Activated CD4-positive, alpha-beta T cell treated with anti-CD3 and anti-CD28 coated beads, Interleukin-2, amount 10 ng/mL, durations not matched to agents 24 days and 14 days (primary cell): ENCODE measurements around the gene HPS4. TPM values are rescaled to one million over a fixed set of nuclear protein-coding genes. Genes with fewer than 3 reads are reported as not detected.
"Not testable (repeated sequence)": the region's sequence is repeated elsewhere in the genome, so short reads cannot be mapped to it uniquely, and the experiment has no call there.

ENCODE experiments used
- DNase-seq: peaks from one replicate; pipeline ENCODE4 v3.0.0; 2022
- H3K27ac Mint-ChIP-seq: one replicate; pipeline ENCODE4 v1.8.0; 2022; ENCODE audit warnings: mild to moderate bottlenecking, mixed read lengths
- H3K27me3 Mint-ChIP-seq: one replicate; pipeline ENCODE4 v1.8.0; 2022; ENCODE audit warnings: mixed read lengths
- H3K36me3 Mint-ChIP-seq: one replicate; pipeline ENCODE4 v1.8.0; 2022; ENCODE audit warnings: low read depth, mild to moderate bottlenecking, mixed read lengths
- H3K4me1 Mint-ChIP-seq: one replicate; pipeline ENCODE4 v1.8.0; 2021; ENCODE audit warnings: mixed read lengths
- H3K4me3 Mint-ChIP-seq: one replicate; pipeline ENCODE4 v1.8.0; 2022; ENCODE audit warnings: mild to moderate bottlenecking, moderate library complexity, mixed read lengths
- H3K9me3 Mint-ChIP-seq: one replicate; pipeline ENCODE4 v1.8.0; 2021; ENCODE audit warnings: mixed read lengths
- intact Hi-C: fragments of 100-400 bp; cut with micrococcal nuclease; formaldehyde crosslinking; loops from one replicate; pipeline ENCODE4 v1.15.1; 2023
- total RNA-seq: library from RNA; stranded (reverse); gene quantifications from 2 replicates; pipeline ENCODE4 v1.2.3, GENCODE V29; 2022

The HPS4 gene
- 47.0 and 51.2 TPM in 2 replicates for total RNA-seq

DNA sequence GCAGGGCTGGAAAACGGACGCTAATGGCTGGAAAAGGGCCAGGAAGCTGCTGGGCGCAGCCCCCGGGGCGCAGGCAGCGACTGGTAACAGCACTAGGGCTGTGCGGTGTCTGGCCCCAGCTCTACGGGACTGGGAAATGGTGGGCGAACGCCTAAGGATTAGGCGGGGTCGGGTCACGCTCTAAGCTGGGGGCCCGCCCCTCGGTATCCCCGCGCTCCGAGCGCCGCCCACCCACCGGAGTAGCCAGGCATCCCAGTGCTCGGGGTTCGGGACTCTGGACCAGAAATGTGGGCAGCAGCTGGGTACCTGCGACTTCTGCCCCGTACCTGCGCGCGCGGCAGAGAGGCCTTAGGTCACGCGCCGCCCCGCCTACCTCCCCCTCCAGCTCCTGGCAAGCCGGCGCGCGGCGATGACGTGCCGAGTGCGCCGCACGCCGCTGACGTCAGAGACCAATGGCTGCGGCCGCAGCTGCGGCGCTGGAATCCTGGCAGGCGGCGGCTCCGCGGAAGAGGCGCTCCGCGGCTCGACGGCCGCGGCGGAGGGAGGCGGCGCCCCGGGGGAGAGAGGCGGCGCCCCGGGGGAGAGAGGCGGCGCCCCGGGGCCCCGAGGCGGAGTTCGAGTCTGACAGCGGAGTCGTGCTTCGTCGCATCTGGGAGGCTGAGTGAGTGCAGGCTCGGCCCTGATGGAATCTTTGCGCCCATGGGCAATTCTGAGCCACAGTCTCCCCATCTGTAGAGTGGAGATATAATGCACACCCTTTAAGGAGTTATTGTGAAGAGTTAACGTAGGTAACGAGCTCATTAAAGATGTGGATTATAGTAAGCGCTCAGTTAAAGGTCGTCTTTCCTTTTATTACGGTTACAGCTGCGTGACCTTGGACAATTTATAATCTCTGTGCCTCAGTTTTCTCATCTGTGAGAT is at the start of gene HPS4, which contains the start of gene SRRD:
TSS of gene HPS4 (minus strand) at position 345 of the 921 bp plus-strand sequence. CDS start 2,021 bp downstream, outside the sequence.
TSS of gene SRRD (plus strand) at position 439 of the 921 bp plus-strand sequence. CDS start at position 453, 14 bp downstream.
- H3K4me1 Mint-ChIP-seq = peaks cover 56% of the 10 kb centered on the region
- peak within 1 kb of the TSS; percentile 89 for H3K27ac Mint-ChIP-seq
- no peaks in the 10 kb centered on the region for H3K9me3 Mint-ChIP-seq
- DNase-seq = peak; percentile 98
- no peaks in the 10 kb centered on the region for H3K27me3 Mint-ChIP-seq
- intact Hi-C loops = loop anchor here (1.0 to 5.0 kb wide), 6 partner anchors 29 to 1434 kb away; partner anchors contain the start of genes PITPNB, TFIP11 and TPST2
- peaks cover 29% of the 10 kb centered on the region for H3K36me3 Mint-ChIP-seq
- H3K4me3 Mint-ChIP-seq = peak within 1 kb of the TSS; percentile 78

DNA sequence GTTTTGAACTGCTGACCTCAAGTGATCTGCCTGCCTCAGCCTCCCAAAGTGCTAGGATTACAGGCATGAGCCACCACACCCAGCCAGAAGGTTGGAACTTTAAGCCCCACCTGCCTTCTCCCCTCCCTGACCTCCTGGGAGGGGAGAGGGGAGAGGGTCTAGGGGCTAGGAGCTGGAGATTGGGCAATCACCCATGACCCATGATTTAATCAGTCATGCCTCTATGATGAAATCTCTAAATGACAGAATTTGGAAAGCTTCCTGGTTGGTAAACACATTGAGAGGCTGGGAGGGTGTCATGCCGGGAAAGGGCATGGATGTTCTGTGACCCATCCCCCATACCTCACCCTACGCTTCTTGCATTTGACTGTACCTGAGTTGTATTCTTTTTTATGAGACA is 45.8 kb upstream of the HPS4 start:
- H3K36me3 Mint-ChIP-seq = peaks cover 58% of the 10 kb centered on the region
- H3K27ac Mint-ChIP-seq = no peak overlapping the region
- peaks cover 12% of the 10 kb centered on the region for H3K4me1 Mint-ChIP-seq
- H3K4me3 Mint-ChIP-seq = no peak overlapping the region
- H3K9me3 Mint-ChIP-seq = no peaks in the 10 kb centered on the region
- intact Hi-C loops = no loop called here
- no peak for DNase-seq
- no peaks in the 10 kb centered on the region for H3K27me3 Mint-ChIP-seq

DNA sequence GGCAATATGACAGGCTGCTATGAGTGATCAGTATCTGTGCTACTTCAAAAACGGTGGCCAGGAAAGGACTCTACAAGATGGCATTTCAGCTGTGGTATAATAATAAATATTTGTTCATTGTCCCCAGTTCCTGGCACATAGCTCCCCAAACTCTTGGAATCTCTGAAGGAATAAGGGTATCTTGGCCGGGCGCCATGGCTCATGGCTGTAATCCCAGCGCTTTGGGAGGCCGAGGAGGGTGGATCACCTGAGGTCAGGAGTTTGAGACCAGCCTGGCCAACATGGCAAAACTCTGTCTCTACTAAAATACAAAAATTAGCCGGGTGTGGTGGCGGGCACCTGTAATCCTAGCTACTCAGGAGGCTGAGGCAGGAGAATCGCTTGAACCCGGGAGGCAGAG is 44.9 kb upstream of the HPS4 start:
- H3K36me3 Mint-ChIP-seq = peaks cover 55% of the 10 kb centered on the region
- H3K27me3 Mint-ChIP-seq, intact Hi-C loops: not testable (repeated sequence)

DNA sequence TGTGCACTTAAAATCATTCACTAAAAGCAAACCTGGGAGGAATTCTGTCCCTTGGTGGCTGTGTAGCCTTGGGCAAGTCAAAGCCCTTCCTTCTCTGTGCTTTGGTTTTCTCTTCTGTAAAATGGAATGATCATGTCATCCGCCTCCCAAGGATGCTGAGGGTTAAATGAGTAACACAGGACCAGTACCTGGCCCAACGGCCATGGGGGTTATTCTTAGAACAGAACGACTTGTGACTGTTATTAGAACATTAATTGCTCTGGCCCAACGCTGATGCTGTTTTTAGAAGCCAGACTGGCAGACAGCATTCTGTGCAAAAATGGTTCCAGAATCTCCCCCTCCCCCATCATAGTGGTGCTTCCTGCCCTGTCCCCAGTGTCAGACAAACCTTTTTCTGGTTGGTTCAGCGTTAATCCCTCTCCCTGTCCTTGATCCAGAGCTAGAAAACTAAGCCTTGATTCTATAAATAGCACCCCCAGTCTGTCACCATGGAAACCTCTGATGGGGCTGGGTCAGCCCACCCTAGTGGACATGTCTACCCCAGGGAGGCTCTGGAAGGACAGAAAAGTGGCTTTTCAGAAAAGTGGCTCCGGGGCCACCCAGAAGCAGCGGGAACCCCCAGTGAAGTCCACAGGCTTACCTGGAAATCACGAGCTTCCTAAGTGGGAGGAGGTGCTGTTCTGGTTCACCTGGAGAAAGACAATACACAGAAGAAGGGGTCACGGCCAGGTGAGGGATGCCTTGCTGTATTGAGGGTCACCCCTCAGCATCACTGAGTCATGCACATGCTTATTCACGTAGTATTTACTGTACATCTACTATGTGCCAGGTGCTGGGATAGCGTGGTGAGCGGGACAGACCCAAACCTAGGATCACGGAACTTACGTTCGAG is 44.2 kb upstream of the HPS4 start:
- Mint-ChIP-seq H3K9me3 (no peaks in the 10 kb centered on the region), H3K4me1 (peaks cover 10% of the 10 kb centered on the region), H3K27ac (no peak overlapping the region), H3K36me3 (peaks cover 55% of the 10 kb centered on the region), H3K27me3 (no peaks in the 10 kb centered on the region), H3K4me3 (no peak overlapping the region)
- DNase-seq = no peak
- intact Hi-C loops = no loop called here

More for the DNA sequence above, 44.9 kb upstream of the HPS4 start:
- H3K4me1 Mint-ChIP-seq = peaks cover 12% of the 10 kb centered on the region
- not testable (repeated sequence) for H3K27ac Mint-ChIP-seq, H3K9me3 Mint-ChIP-seq, DNase-seq, H3K4me3 Mint-ChIP-seq

DNA sequence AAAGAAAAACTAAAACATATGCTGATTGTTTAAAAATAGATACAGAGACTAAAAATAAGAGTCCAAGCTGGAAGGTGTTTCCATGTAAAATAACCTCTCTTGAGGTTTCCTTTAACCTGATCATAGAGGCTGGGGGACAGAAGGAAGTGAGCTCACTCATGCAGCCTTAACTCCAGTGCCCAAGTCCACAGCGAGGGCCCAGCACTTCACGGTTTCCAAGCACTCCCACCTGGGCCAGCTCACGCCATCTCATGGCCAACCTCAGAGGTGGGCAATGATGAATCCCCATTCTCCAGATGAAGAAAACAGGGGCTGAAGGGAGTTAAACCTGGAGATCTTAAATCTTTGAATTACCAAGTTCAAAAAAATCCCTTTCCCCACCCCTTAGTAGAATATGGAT is 43.6 kb upstream of the HPS4 start:
- no peak for DNase-seq
- Mint-ChIP-seq H3K36me3 (peaks cover 50% of the 10 kb centered on the region), H3K27ac (no peak overlapping the region), H3K4me3 (no peak overlapping the region), H3K27me3 (no peaks in the 10 kb centered on the region), H3K9me3 (no peaks in the 10 kb centered on the region), H3K4me1 (peaks cover 4% of the 10 kb centered on the region)
- intact Hi-C loops = no loop called here

DNA sequence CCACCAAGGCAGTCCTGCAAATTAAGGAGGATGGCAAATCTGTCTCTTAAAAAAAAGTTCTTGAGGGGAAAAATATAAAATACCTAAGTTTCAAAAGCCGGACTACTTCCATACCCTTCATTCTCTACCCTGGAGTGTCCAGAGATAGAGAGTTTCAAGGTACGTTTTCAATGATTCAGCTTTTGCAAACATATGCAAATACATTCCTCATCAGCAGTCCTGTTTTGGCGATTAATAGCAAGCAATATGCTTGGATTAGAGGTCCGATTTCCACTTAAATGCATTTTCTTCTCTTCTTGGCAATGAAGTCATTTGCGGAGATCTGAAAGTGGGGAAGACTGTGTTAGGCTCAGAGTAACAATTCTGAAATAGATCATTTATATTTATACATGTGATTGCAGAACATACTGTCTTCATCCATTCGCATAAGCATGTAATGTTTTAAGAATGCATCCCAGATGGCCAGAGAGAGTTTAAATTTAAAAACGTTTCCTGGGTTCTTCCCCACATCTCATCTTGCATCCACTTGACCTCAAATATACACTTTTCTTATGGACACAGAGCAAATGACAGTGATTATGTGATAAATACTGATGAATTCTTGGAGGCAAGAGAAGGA is 42.5 kb upstream of the HPS4 start:
- intact Hi-C loops = no loop called here
- no peaks in the 10 kb centered on the region for H3K27me3 Mint-ChIP-seq
- no peak overlapping the region for H3K27ac Mint-ChIP-seq
- DNase-seq = no peak
- peaks cover 4% of the 10 kb centered on the region for H3K4me1 Mint-ChIP-seq
- H3K36me3 Mint-ChIP-seq = peaks cover 41% of the 10 kb centered on the region
- H3K9me3 Mint-ChIP-seq = no peaks in the 10 kb centered on the region
- no peak overlapping the region for H3K4me3 Mint-ChIP-seq

DNA sequence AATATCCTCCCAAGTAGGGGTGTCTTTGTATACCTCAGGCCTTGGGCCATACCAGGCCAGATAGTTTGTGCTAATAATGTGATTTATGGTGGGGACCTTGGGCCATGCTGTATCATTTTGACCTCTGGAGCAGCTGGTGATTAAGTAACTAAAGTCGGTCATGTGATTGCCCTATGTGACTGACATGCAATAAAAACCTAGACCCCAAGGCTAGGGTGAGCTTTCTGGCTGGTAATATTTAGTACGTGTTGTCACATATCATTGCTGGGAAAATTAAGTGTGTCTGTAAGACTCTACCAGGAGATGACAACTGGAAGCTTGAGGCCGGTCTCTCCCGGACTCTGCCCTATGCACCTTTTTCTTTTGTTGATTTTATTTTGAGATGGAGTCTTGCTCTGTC is 41.3 kb upstream of the HPS4 start:
- Mint-ChIP-seq H3K4me1 (peaks cover 4% of the 10 kb centered on the region), H3K27ac (no peak overlapping the region), H3K9me3 (no peaks in the 10 kb centered on the region), H3K4me3 (no peak overlapping the region), H3K36me3 (peaks cover 33% of the 10 kb centered on the region), H3K27me3 (no peaks in the 10 kb centered on the region)
- intact Hi-C loops = no loop called here
- no peak for DNase-seq

DNA sequence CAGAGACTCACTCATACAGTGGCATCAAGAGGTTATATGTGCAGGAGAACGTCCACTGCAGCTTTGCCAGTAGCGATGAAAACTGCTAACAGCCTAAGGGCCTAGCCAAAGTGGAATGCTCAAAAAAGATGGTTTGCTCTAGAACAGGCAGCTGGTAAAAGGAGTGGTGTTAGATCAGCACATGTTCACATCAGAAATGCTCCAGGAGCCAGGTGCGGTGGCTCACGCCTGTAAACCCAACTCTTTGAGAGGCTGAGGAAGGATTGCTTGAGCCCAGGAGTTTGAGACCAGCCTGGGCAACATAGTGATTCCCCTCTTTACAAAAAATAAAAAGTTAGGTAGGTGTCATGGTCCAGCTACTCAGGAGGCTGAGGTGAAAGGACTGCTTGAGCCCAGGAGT is 39.0 kb upstream of the HPS4 start:
- H3K27me3 Mint-ChIP-seq = no peaks in the 10 kb centered on the region
- H3K36me3 Mint-ChIP-seq = peaks cover 22% of the 10 kb centered on the region
- no peak overlapping the region for H3K27ac Mint-ChIP-seq
- no peak for DNase-seq
- peaks cover 4% of the 10 kb centered on the region for H3K4me1 Mint-ChIP-seq
- H3K9me3 Mint-ChIP-seq = no peaks in the 10 kb centered on the region
- intact Hi-C loops = no loop called here
- no peak overlapping the region for H3K4me3 Mint-ChIP-seq

DNA sequence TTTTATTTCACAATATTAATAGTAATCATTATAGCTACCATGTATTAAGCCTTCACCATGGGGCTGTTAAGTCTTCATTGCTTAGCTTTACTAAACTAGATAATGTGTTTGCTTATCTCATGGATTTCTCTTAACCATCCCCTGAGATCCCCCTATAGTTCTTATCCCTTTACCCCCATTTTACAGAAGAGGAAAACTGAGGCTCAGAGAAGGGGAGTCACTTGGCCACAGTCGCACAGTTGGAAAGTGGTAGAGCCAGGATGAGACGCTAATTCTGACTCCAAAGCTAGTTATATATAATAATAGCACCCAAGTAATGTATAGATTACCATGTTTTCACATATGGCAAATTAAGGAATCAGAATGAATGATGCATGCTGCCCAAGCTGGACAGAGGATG is 38.4 kb upstream of the HPS4 start:
- Mint-ChIP-seq H3K4me3 (no peak overlapping the region), H3K9me3 (no peaks in the 10 kb centered on the region), H3K27me3 (no peaks in the 10 kb centered on the region), H3K36me3 (peaks cover 17% of the 10 kb centered on the region), H3K4me1 (peaks cover 2% of the 10 kb centered on the region), H3K27ac (no peak overlapping the region)
- intact Hi-C loops = no loop called here
- no peak for DNase-seq

DNA sequence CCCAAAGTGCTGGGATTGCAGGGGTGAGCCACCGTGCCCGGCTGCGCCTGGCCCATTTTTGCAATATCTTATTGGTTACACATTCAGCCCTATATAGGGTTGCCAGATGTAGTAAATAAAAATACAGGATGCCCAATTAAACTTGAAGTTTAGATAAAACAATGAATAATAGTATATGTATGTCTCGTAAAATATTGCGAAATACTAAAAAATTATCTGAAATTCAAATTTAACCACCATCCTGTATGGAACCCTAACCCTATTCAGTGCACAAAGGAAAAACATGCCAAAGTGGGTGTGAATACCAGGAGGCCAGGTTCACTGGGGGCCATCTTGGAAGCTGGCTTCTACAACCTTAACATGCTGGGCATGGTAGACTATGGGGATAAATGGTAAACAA is 33.8 kb upstream of the HPS4 start:
- Mint-ChIP-seq H3K9me3 (no peaks in the 10 kb centered on the region), H3K27me3 (no peaks in the 10 kb centered on the region), H3K27ac (no peak overlapping the region), H3K36me3 (no peaks in the 10 kb centered on the region), H3K4me3 (no peak overlapping the region), H3K4me1 (peaks cover 17% of the 10 kb centered on the region)
- no peak for DNase-seq
- intact Hi-C loops = no loop called here

DNA sequence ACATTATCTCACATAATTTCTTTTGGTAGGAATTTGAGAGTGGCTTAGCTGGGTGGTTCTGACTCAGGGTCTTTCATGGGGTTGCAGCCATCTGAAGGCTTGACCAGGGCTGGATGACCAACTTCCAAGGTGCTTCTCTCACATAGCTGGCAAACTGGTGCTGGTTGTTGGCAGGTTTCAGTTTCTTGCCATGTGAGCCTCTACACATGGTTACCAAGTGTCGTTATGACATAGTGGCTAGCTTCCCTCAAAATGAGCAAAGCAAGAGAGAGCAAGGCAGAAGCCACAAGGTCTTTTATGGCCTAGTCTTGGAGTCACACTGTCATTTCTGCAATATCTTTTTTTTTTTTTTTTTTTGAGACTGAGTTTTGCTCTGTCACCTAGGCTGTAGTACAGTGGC is 32.9 kb upstream of the HPS4 start:
- intact Hi-C loops = no loop called here
- no peak for DNase-seq
- peaks cover 22% of the 10 kb centered on the region for H3K4me1 Mint-ChIP-seq
- peaks cover 2% of the 10 kb centered on the region for H3K36me3 Mint-ChIP-seq
- no peaks in the 10 kb centered on the region for H3K27me3 Mint-ChIP-seq
- no peak overlapping the region for H3K4me3 Mint-ChIP-seq
- H3K9me3 Mint-ChIP-seq = no peaks in the 10 kb centered on the region
- H3K27ac Mint-ChIP-seq = no peak overlapping the region

DNA sequence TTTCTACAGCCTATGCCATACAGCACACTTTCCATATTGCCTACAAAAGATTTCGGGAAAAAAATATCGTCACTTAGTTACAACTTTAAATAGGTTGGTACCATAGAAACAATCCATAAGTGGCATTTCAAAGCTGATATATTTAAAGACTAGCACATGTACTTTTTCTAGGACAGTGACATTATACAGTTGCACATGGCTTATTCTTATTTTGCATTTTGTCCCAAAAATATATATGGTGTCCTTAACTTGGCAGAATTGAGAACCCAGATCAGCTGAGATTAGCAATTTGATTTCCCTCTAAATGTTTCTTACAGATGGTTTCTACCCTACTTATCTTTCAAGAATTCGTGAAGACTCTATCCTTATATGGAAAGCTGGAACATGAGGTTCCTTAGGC is 32.3 kb upstream of the HPS4 start:
- intact Hi-C loops = no loop called here
- H3K4me1 Mint-ChIP-seq = peaks cover 26% of the 10 kb centered on the region
- H3K36me3 Mint-ChIP-seq = peaks cover 3% of the 10 kb centered on the region
- no peak for DNase-seq
- H3K9me3 Mint-ChIP-seq = no peaks in the 10 kb centered on the region
- no peaks in the 10 kb centered on the region for H3K27me3 Mint-ChIP-seq
- no peak overlapping the region for H3K27ac Mint-ChIP-seq
- no peak overlapping the region for H3K4me3 Mint-ChIP-seq

DNA sequence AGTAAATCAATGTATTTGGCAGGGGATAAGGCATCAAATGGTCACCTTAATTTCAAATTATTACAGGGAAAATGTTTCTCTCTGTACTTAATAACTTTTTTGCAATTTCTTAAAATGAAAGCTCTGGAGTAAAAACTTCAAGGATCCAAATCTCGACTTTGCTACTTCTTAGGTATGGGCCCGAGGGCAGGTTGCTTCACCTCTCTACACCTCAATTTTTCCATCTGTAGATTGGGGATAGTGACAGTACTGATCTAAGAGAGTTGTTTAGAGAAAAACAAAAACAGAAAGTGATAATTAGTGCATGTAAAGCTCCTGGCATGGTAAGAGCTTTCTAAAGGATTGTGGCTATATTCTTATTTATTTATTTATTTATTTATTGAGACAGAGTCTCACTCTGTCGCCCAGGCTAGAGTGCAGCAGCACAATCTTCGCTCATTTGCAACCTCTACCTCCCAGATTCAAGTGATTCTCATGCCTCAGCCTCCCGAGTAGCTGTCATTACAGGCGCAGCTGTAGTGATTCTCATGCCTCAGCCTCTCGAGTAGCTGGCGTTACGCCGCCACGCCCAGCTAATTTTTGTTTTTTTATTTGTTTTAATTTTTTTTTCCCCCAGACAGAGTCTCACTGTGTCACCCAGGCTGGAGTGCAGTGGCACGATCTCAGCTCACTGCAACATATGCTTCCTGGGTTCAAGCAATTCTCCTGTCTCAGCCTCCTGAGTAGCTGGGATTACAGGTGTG is 31.0 kb upstream of the HPS4 start:
- intact Hi-C loops = no loop called here
- no peak overlapping the region for H3K27ac Mint-ChIP-seq
- H3K27me3 Mint-ChIP-seq = no peaks in the 10 kb centered on the region
- peak overlapping the region; percentile 3 for H3K4me3 Mint-ChIP-seq
- no peaks in the 10 kb centered on the region for H3K9me3 Mint-ChIP-seq
- peaks cover 13% of the 10 kb centered on the region for H3K36me3 Mint-ChIP-seq
- DNase-seq = no peak
- H3K4me1 Mint-ChIP-seq = peaks cover 36% of the 10 kb centered on the region
